NOMO-1 (cell line): ENCODE data around the gene DUSP3.

Experiments used
- DNase-seq, 2 experiments: peaks; one replicate each; lab custom pipeline; 2025; ENCODE audit not compliant: unreplicated experiment in 2 of 2; lab: John Stamatoyannopoulos, UW

DUSP3 gene

DNA sequence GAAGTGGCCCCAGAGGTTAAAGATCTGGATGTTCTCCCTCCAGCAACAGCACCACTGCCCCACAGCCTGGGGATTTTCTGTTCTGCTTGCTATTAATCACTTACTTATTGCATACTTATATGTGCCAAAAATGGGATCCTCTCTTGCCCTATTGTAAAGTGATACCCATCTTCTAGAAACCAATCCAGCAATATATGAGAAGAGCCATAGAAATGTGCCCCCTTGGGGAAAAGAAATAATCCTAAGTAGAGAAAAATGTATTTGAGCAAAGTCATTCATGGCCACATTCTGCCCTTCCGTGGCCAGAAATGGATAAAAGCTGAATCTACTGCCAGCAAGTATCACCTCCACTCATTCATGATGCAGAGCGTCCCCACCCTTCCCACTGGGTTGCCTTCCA, 41.1 kb downstream of the DUSP3 start:
- DNase-seq, result no peak

DNA sequence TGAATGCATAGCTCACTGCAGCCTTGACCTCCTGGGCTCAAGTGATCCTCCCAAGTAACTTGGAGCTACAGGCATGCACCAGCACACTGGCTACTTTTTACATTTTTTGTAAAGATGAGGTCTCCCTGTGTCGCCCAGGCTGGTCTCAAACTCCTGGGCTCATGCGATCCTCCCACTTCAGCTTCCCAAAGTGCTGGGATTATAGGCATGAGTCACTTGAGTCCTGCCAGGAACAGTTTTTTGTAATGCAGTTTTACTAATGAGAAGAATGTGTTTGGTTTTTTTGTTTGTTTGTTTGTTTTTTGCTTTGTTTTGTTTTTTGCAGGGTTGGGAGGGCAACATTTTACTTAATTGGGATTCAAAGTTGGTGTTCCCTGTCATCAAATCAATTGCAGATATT, 42.4 kb downstream of the DUSP3 start:
- no peak for DNase-seq

DNA sequence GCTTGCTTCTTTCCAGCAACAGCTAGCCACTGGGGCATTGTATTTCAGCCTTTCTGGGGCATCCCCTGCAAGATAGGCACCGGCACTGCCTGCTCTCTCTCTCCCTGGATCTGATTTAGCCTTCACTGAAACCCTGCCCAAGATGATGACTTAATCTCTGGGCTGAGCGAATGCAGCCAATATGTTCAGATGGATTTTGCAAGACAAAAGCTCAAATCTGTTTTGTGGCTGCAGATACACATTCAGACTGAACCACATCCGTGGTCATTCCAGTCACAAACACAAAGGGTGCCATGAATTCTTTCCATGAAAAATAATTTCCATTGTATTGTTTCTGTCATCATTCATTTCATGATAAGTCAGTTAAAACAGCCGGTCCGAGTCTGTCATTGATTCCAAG, 44.4 kb downstream of the DUSP3 start:
- no peak for DNase-seq

DNA sequence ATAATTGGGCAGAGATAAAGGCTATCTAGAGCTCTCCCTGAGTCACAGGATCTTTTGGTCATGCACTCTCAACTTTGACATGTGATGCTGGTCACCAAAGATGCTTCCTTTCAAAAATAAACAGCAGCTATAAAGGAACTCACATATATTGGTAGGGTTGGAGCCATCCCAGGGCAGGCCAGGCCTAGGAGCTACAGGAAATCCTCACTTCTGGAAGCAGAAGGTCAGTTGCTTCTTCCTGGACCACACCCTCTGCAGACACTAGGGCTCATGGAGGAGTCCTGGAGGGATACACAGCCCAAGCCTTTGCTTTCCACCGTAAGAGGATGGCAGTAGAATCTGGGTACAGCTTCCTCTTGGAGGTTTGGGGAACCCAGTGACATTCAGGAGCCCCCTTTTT, 44.8 kb downstream of the DUSP3 start:
- DNase-seq, result no peak

DNA sequence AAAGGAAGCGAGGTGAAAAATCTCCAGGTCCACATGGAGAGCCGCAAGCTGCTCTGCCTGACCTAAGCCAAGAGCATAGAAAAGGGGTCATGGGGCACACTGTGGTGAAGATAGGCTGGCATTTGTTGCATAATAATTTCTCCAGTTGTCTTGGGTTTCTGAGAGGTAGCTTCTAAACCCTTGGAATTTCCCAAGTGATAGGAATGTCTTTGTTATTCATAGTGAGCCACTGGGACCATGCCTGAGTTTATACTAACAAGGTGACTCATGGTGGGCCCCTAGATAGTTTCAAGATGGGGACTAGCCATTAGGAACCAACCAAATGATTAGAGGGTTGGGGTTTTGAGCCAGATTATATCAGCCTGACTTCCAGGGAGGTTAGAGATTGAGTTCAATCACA, 45.8 kb downstream of the DUSP3 start:
- DNase-seq, result no peak

DNA sequence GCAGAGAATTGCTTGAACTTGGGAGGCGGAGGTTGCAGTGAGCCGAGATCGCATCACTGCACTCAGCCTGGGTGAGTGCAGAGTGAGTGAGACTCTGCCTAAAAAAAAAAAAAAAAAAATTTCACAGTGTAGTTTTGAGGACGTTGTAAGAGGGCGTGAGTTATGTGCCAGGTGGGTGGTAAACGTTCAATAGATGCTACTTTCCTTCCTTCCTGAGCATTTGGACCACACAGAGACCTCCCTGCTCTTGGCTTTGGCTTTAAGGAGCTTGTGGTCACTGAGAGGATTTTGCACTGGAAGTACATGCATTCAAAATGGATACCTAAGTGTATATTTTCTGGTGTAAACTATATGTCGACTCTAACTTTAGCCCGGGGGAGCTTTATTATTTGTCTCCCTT, 50.7 kb downstream of the DUSP3 start:
- no peak for DNase-seq

DNA sequence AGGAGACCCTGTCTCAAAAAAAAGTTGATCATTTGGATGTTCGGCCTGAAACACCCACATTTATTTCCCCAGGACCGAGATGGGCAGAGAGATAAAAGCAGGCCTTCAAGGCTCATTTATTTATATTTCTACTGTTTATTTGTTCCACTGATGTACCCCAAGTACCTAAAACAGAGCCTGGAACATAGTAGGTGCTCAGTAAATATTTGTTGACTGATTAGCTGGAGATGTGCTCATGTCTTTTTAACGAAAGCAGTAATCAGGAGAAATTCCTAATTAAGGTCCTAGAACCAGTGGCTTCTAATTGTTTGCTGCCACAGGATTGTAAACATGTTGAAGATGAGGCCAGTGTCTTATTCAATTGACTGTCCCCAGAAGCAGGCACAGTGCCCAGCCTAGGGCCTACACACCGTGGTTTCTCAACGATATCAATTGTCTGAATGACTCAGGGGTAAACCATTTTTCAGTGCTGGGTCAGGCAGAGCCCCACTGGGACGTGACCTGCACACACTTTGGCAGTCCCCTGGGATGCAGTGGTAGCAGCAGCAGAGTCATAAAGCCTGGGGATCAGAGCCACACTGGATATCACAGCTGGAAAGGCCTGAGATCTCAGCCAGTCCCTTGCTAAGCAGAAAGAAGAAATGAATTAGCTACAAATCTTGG, 54.9 kb downstream of the DUSP3 start:
- DNase-seq, result no peak

DNA sequence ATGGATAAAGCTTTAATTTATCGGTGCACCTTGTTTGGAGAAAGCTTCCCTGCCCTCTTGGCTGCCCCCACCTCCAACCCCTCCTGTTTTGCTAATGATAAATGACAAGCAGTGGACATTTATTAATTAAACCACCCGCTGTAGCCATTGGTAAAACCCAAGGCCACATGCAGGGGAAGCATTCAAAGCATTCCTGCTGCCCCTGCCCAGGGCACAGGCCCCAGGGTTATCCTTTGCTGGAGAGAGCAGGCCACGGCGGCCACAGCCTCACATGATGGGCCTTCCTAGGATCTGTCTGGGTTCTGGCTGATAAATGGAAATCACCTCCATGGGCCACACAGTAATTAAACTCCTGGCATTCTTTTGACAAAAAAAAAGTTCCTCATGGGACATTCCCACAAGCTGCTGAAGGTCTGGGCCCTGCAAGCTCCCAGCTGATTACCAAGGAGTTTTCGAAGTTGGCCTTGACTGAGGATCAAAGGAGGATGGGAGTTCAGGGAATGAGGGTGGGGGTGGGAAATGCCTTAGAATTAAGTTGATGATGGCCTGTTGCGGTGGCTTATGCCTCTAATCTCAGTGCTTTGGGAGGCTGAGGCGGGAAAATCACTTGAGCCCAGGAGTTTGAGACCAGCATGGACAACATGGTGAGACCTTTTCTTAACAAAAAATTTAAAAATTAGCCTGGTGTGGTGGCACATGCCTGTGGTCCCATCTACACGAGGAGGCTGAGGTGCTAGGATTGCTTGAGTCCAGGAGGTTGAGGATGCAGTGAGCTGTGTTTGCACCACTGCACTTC, 55.7 kb downstream of the DUSP3 start:
- no peak for DNase-seq

DNA sequence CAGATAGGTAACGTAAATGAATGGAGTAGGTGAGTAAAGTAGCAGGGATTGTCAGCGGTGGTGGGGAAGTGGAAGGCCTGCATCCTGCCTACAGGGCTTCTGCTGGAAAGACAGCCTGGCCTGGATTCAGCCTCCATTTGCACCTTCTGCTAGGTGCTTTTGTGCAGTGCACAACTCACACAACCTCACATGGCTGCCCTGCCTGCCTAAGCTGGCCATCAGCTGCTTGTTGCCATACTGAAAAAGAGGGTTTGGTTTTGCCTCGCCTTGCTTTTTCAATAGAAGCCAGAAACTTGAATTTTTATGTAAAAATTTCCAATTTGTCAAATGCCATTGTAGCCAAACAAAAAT, 56.5 kb downstream of the DUSP3 start:
- no peak for DNase-seq

DNA sequence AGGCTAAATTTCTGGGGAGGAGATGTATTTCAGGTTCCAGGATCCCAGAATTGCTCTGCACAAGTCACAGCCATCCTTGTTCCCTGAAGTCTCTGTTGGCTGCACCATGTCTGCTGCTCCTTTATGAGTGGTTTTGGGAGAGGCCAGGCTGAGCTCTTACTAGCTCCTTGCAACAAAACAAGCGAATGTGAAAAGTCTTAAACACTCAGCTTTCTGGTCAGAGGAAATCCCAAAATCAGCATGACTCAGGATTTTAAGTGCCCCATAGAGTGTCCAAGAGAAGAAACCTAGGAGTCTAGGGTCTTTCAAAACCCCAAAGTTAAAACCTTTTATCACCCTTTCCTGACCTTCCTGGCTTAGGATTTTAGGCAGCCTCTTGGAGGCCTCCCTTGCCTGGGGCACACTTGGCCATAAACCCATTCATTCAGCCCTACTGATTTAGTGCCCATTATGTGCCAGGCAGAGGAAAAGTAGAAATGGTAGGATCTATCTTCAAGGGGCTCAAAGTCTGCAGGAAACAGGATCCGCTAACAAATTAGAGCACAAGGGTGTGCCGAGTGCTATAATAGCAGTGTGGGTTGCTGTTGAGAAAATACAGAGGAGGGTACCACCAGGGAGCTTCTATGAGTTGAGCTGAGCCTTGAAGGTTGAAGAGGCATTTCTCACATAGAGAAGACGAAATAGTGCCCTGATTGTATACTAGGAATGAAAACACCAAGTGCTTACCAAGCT, 57.1 kb downstream of the DUSP3 start:
- DNase-seq, result no peak

DNA sequence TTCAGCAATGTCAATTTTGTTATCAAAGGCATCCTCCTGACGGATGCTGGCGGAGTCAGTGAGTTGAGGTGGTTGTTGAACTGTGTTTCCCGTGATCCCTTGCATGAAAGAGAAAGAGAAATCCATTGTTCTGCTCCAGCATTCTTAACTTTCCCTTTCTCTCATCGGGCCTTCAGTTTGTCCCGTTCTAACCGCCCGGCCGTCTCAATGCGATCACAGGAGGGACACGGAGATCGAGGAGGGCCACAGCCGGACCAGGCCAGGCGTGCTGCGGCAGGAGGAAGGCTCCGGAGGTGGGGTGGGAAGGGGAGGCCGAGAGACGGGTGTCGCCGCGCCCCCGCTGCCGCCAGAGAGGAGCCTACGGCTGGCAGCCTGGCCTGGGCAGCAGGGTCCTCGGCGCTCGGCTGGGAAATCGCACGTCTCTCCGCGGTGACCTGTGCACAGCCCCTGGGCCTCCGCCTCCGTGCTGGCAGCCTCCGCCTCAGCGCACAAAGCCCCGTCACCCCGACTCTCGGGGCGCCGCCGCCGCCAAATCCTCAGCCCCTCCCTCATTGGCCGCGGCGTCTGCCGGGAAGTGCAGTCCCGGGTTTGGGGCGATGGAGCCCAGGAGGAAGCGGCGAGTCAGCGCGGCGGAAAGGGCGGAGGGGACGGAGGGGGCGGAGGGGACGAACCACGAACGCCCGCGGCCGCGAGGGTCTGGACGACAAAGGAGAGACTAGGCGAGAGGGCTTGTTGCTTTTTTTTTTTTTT, 58.3 kb downstream of the DUSP3 start:
- peak; percentile 62 to 85 for DNase-seq

DNA sequence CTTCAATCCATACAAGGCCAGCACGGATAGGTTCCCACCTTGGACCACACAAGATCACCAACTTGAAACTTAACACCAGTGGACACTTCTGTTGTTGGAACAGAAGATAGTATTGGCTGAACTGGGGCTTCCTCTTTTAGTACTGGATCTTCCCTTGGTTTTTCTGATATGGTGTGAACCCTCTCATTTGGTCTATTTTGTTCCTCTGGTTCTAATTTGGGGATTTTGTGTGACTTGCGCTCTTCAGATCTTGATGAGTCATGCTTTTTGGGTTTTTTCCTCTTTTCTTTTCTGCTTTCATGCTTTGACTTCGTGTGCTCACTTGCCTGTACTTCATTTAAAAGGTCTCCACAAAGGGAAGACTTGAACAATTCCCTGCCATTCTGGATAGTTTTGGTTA, 59.2 kb downstream of the DUSP3 start:
- peak; percentile 72 to 73 for DNase-seq

DNA sequence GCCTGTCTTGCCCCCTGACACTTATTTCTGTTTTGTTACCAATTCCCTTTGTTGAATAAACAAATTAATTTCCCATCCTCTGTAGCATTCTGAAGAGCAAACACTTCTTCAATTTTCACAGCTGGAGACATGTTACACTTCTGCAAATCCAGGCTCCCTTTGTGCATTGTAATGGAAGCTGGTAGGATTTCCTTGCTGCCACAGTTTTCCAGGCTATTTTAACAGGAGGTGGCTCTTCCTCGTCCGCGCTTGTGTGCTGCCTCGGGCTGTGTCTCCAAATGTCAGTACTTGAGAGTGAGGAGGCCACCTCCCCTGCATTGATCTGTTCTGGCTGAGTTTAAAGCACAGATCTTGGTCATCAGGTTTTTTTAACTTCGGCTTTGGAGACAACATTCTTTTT, 60.2 kb downstream of the DUSP3 start:
- no peak for DNase-seq

DNA sequence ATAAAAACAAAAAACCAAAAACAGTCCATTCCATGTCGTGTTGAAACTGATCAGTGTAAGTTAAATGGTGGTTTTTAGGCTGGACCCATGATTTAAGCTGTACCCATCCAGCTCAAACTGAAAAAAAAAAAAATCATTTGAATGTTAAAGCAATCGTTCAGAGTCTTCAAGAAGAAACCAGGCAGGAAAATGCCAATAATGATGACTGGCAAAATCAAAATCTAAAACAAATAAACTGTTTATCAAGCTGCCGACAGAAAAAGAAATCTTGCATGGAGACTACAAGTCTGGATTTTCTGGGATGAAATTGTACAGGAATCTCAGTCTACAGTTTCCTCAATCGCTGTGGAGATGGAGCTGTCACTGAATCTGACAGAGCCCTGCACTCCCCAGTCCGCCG, 60.9 kb downstream of the DUSP3 start:
- no peak for DNase-seq
